GM19035 (cell line): ENCODE results near the gene TMEM181.

Experiments
- ATAC-seq: cut with Tn5 transposase; IDR thresholded peaks from one replicate; pipeline ENCODE4 v1.9.1; 2021; ENCODE audit not compliant: unreplicated experiment

TMEM181 gene

DNA sequence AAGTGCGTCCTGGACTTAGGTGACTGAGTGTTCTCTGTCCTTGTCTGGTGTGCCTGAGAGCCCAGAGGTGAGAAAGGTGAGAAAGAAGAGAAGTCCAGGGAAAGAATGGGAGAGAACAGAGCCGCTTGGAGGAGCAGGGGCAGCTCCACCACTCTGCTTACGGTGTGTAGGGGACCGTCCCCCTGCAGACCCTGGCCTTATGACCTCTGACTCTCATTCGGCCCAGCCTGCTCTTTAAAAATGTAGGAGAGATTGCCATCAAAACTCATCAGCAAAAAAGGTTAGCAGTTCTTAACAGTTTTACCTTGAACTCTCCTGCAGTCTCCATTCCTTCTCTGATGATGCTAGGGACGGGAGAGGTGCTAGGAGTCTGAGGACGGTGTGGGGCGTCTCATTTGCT, 2.0 kb downstream of the TMEM181 start:
- ATAC-seq = no peak

DNA sequence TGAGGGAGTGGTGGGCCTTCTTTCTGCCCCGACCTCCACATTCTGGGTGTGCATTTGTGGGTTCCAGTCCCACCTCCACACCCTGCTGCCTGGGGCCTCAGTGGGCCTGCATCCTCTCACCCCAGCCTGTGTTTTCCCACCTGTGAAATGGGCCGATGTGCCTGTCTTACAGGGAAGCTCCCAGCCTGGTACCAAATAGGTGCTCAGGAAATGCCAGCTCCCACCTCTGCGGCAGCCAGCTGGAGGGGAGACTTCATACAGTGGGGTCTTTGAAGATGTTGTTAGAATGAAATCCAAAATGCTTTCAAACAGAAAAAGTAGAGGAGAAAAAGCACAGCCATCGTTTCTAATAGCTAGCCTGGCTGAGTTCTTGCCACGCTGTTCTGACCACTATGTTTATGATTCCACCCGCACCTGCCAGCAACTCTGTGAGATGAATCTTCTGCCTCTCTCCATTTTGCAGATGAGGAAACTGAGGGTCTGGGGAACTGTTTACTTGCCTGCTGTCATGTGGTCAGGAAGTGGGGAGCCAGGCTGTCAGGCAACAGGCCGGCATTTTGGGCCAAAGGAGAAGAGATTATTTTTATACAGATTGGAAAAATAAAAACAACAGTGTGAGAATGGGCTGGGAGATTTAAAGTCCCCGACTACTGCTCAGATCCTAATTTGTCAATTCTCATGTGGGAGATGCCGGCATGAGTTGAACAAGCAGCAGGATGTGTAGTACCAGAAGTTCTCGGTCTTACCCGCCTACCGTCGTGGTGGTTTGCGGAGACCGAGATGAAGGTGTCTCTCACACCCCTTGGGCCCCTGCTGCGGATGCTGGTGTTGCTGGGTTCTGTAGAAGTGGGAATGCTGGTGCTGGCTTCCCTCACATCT, 4.6 kb downstream of the TMEM181 start:
- ATAC-seq = no peak

DNA sequence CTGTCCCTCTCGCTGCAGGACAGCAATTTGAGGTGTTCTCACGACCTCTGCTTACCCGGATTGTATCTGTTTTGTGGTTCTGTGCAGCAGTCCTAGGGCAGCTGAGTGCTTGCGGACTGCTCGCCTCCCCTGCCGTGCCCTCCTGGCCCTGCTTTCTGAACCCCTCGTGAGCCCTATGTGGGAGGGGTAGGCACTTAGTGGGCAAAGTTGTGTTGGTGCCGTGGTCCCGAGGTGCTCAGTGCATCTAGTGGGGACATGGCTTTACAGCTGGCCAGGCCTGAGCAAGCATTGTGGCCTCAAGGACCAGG, 5.2 kb downstream of the TMEM181 start:
- ATAC-seq = no peak

DNA sequence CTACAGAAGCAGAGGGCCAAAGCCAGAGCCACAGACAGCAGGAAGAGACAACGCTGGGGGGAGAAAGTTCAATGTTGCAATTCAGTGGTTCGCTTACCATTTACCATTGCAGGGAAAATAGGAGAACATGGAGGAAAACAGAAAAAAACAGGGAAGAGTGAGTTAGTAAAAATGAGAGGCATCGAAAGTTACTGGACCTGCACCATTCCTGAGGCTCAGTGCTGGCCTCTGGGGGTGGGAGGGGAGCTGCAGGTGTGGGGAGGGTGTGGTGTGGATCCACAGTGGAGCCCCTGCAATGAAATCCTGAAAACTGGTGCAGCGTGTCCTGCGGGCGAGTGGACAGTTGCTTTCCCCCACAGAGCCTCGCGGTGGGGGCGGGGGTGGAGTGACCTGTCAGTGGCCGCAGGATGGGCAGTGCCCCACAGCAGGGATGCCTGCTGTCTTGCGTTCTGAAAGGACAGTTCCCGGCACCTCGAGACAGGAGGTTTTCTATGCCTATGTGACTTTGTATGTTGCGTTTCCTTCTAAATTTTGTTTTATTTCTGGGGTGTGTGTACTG, 5.7 kb downstream of the TMEM181 start:
- ATAC-seq = no peak

DNA sequence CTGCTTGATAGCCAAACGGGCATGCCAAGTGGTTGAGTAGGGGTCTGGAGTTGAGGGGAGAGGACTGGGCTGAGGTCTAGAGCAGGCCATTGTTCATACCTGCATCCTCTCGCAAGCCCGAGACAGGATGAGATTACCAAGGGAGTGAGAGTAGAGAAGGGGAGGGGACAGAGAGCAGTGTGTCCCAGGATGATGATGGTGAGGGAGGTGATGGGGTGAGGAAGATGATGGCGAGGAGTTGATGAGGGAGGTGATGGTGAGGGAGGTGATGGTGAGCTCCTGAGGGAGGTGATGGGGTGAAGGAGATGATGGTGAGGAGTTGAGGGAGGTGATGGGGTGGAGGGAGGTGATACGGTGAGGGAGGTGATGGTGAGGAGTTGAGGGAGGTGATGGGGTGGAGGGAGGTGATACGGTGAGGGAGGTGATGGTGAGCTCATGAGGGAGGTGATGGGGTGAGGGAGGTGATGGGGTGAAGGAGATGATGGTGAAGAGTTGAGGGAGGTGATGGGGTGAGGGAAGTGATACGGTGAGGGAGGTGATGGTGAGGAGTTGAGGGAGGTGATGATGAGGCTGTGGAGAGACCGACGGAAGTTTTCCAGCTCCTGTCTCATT, 6.4 kb downstream of the TMEM181 start:
- ATAC-seq = no peak

DNA sequence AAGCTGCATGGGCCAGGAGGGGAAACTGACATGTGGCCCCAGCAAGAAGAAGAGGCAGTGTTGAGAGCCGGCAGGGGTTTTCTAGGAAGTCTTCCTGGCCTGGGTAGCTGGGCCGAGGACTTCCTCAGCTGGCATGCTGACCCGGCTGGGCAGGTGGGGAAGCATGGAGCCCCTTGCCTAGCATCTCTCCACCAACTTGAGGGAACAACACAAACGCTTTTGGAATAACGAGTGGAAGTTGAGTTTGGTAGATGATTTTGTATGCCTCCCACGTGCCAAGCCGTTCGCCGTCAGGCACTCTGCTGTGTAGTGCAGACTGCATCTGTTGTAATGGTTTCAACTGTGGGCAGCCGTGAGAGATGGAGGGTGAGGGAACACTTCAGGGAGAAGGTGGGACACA, 7.3 kb downstream of the TMEM181 start:
- ATAC-seq = no peak

DNA sequence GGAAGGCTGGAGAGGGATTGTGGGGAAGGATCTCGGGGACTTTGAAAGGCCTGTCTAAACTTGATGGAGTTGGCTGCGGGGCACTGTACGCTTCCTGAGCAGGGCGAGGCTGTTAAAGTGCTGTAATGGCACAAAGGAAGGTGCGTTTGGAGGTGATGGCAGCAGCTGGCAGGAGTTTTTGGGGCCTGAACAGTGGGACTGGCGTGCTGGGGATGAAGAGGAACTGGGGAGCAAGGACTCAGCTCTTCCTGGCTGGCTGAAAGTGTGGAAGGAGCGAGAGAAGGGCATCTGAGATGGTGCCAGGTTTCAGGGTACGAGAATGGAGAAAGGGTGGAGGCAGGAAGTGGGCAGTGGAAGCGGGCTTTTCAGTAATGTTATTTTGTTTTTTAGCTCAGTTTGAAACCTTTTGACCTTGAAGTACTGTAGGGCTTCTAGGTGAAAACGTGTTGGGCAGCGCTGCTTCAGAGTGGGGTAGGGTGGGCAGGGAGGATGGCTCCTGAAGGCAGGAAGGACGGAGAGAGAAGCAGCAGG, 8.0 kb downstream of the TMEM181 start:
- no peak for ATAC-seq

DNA sequence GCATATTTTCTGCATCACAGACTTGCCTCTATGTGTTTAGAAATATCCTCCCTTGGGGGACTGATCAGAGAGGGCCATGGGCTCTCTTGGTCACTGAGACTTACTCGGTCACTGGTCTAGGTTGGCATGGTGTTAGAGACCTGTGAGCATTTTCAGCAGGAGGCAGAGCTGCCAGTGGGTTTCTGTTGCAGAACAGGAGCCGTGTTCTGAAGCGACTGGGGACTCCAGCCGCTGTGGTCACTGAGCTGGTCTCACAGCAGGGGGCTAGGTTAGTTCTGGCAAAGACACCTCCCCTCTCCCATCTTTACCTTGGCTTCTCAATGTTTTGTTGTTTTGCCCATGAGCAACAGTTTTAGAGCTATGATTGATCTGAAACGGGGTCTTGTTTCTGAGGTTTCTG, 8.7 kb downstream of the TMEM181 start:
- no peak for ATAC-seq

DNA sequence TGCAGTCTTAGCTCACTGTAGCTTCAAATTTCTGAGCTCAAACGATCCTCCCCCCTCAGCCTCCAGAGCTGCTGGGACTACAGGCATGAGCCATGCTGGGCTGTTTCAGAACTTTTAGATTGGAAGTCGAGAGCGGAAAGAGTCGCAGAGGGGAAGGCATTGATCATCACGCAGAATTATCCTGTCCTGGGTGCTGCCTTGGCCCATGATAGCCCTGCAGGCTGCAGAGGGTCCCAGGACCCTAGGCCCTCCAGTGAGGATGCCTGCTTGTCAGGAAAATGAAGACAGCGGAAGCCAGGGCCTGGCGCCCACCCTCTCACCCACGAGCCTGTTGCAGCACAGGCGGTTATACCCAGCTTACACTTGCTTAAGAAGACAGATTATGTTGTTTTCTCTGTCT, 9.1 kb downstream of the TMEM181 start:
- ATAC-seq = no peak

DNA sequence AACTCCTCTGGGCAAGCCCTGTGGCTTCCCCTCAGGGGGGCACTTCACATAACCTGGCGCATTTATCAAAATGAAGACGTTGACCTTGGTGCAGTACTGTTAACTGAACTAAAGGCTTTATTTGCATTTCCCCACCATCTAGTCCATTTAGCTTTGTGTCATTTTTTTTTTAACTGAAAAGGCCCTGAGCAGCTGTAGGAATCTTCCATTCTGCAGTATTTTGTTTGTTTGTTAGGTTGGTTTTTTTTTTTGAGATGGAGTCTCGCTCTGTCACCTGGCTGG, 10.7 kb downstream of the TMEM181 start:
- ATAC-seq = no peak

DNA sequence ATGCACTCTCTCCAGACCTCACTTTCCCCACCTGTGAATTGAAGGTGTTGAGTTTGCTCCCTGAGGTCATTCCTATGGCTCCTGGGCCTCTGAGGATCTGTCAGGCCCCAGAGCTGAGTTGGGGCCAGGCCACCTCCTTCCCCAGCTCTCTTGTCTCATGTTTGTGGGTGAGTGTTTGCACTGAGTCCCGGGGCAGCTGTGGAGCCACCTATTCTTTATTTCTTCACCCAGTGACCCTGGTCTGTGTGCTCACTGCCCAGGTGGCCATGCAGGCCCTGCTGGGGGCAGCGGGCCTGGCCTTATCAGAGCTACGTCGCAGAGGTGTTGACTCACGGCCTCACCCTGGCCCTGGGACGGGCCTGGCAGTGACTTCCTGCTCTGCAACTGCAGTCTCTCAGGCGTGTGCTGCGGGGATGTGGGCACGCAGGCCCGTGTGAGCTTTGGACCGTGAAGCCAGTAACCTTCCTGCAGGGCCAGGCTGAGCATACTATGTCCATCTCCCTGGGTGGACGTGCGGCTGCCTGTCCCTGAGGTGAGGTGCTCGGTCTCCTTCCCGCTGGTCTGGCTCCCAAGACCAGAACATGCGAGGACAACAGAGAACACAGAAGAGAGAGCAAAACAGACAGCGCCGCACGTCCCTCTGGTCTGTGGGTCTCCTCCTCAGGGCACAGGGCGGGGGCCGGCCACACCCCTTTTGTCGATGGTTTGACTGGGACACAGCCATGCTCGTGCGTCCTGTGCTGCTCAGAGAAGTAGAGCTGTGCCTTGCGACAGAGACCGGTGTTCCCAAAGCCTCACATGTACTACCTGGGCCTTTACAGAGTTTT, 12.1 kb downstream of the TMEM181 start:
- ATAC-seq = no peak

DNA sequence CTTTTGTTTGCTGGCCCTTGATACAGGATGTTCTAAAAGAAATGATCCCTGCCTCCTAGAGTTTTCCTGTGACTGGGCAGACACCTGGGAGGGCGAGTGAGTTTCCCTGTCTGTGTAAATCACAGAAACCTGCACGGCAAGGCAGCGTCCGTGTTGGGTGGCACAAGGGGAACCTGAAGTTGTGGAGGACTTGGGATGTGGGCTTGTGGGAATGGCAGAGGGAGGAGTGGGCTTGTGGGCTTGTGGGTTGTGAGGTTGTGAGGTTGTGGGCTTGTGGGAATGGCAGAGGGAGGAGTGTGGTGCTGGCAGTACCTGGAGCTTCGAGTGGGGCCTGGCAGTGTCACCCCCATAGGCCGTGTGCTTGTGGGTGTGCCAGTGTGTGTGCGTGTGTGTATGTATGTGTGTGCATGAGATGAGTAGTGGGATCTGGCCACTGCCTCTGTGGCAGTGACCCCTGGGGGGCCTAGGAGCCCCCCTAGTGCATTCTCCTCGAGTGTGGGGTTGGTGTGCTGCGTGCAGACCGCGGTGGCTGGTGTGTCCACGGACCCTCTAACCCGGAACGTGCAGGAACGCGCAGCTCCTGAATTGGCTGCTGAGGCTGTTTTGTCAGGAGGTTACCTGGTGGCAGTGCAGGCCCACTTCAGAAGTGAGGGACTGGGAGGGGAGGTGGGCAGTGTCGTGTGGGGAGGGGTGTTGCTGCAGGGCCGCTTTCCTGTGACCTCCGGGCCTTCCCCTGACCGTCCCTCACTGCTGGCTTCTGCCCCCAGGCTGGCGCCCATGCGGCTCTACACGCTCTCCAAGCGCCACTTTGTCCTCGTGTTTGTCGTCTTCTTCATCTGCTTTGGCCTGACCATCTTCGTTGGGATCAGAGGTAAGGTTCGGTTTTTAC, 13.0 kb downstream of the TMEM181 start:
- no peak for ATAC-seq

DNA sequence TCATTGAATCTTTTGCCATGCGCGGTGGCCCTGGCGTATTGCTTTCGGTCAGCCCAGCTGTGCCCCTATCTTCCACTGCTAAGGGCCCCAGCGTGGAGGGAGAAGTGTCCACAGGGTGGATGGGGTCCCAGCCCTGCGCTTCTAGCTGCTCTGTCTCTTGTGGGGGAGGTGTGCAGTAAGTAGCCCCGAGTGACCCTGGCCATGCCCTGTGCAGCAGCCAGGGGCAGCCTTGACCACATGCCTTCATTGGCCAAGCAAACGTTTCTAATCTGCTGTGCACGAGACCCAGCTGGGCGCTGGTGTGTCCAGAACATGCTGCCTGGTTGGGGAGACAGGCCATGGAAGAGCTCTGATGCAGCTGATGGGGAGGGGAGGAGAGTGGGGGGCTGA, 13.6 kb downstream of the TMEM181 start:
- ATAC-seq = no peak

DNA sequence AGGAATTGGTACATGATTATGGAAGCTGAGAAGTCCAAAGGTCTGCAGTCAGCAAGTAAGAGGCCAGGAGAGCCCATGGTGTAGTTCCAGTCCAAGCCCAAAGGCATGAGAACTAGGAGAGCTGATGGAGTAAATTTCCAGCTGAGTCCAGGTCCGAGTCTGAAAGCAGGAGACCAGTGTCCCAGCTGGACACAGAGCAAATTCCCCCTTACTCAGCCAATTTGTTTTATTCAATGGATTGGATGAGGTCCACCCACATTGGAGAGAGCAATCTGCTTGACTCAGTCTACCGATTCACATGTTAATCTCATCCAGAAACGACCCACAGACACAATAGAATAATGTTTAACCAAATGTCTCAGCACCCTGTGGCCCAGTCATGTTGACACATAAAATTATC, 14.9 kb downstream of the TMEM181 start:
- ATAC-seq = no peak

DNA sequence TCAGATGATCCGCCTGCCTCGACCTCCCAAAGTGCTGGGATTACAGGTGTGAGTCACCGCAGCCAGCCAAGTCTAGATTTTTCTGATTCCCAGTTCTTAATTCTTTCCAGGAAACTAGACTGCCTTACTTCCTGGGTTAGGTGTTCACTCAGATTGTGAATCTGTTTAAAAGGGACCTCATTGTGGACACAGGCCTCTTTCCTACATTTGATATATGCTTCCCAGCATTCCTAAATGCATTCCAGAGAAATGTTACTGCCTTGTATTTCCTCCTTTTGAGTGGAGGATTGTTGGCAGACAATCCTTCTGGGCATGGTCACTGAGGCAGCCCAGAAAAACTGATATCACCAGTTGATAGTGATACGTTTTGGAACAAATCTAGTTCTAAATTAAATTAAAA, 15.7 kb downstream of the TMEM181 start:
- no peak for ATAC-seq

DNA sequence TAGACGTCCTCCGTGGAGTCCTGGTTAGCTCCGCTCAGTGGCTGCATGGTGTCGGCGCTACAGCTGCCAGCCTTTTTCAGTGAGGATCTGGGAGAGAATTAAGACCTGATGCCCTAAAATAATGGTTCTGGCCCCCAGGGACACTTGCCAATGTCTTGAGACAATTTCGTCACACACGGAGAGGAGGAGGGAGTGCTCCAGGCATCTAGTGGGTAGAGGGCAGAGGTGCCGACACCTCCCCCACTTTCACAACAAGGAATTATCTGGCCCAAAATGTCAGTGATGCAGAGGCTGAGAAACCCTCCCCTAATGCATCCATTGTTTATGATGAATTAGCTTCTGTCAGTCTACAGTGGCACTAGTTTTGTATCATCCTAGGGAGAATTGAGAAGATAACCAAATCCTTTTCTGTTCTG, 24.4 kb downstream of the TMEM181 start:
- no peak for ATAC-seq

DNA sequence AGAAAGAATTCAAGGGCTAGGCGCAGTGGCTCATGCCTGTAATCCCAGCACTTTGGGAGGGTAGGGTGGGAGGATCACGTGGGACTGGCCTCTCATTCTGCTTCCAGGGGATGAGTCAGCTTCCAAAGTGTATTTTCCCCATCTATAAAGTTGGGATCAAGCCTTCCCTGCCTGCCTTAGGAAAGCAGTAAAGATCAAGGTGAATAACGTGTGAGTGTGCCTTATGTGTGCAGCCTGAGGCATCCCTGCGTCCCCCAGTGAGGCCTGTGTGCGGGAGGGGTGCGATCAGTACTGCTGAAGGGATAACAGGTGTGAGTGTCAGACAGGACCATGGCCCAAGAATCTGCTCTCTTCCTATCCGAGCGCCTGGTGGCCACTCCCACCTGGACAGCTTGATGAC, 26.8 kb downstream of the TMEM181 start:
- no peak for ATAC-seq

DNA sequence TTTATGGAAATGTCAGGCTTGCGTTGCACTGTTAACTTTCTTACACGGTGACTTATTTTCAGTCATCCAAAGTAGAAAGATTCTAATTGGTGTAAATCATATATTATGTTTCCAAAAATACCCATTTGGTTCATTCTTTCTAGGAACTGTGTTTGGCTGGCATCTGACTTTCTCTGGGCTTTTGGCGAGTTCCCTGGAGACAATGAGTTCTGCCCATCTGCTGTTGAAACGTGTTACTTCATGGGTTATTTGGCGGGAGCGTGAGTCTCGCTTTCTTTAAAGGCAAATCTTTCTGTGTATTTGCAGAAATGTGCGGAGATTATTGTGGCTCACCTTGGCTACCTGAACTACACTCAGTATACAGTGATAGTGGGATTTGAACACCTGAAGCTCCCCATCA, 29.5 kb downstream of the TMEM181 start:
- ATAC-seq = no peak

DNA sequence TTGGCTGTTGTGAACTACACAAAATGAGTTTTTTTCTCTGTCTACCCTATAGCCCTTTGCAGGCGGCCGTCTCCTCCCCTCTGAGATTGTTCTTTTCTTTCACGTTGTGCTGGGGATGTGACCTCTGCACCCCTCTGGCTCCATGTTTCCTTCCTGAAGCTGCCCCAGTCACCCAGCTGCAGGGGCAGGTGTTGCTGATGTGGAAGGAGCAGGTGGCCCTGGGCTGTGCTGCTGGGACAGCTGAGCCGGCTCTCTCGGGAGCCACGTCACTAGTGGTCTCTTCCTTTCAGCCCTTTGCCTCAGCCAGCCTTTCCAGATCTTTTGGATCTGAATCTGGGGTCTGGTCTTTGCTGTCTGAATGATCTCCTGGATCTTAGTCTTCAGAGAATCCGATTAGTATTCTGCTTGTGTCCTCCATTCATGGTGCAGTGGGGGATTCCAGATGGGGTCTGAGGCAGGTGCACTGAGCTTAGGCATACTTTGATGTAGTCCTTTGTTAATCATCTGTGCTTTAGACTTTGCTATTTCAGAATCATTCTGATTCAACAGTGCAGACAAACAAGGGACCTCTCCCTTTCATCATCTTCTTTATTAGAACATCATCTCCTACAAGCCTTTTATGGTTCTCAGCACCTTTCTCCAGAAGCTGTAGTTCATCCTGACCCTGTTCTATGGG, 31.4 kb downstream of the TMEM181 start:
- ATAC-seq = no peak

DNA sequence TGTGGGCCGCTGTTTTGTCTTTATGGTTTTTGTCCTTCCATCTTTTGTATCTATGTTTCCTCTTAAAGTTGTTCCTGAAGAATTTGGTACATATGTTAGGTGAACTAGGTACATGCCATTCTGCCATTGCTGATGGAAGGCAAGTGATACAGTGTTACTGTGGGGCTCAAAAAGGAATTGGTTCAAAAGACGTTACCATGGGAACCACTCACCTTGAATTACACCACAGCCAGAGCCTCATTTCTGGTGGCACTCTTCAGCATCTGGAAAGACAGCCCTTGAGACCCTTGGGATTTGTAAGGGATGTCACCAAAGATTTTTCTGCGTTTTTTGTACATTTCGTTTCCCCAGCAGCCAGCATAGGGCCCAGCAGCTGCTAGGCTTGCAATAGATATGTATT, 31.9 kb downstream of the TMEM181 start:
- no peak for ATAC-seq
